Measurements from ENCODE around the gene OR4C5.
"Not testable (repeated sequence)": the region's sequence is repeated elsewhere in the genome, so short reads cannot be mapped to it uniquely, and the experiment has no call there.

The OR4C5 gene

GRCh38 chr11:48366365-48366764 lies at the start of gene OR4C5:
Gene OR4C5, minus strand, starts transcription at chr11:48366465. Its CDS starts 0 bp downstream, at chr11:48366465.
- H3K4me3 ChIP-seq: no peak within 1 kb of the TSS
- TF ChIP-seq CTCF (IDR thresholded peaks at IDR 0.05): no peak
- no peak for DNase-seq (ENCODE audit: low spot score)
- H3K27ac ChIP-seq: no peak within 1 kb of the TSS

GRCh38 chr11:48384670-48385069 lies 18.4 kb upstream of the OR4C5 start:
- TF ChIP-seq CTCF (IDR thresholded peaks at IDR 0.05): no peak
- H3K4me3 ChIP-seq: no peak overlapping the region
- H3K27ac ChIP-seq: no peak overlapping the region
- no peak for DNase-seq (ENCODE audit: low spot score)

GRCh38 chr11:48384151-48384550 lies 17.9 kb upstream of the OR4C5 start:
- DNase-seq (ENCODE audit: low spot score); H3K27ac ChIP-seq; H3K4me3 ChIP-seq: not testable (repeated sequence)

GRCh38 chr11:48361289-48361688 lies 5.0 kb downstream of the OR4C5 start:
- not testable (repeated sequence) for H3K4me3 ChIP-seq; DNase-seq (ENCODE audit: low spot score); H3K27ac ChIP-seq

- Histone ChIP-seq H3K27ac (no peak overlapping the region), H3K4me3 (no peak overlapping the region)
- no peak for TF ChIP-seq CTCF (IDR thresholded peaks at IDR 0.05)
- DNase-seq (ENCODE audit: low spot score): no peak
Measured at GRCh38 chr11:48354677-48355076, 11.6 kb downstream of the OR4C5 start.

GRCh38 chr11:48354013-48354412 lies 12.3 kb downstream of the OR4C5 start:
- TF ChIP-seq CTCF (IDR thresholded peaks at IDR 0.05): no peak
- no peak for DNase-seq (ENCODE audit: low spot score)
- no peak overlapping the region for H3K4me3 ChIP-seq
- H3K27ac ChIP-seq: no peak overlapping the region

GRCh38 chr11:48346286-48346685 lies 20.0 kb downstream of the OR4C5 start:
- not testable (repeated sequence) for H3K27ac ChIP-seq; DNase-seq (ENCODE audit: low spot score); H3K4me3 ChIP-seq

- DNase-seq (ENCODE audit: low spot score); H3K4me3 ChIP-seq; H3K27ac ChIP-seq: not testable (repeated sequence)
Measured at GRCh38 chr11:48342505-48342904, 23.8 kb downstream of the OR4C5 start.

GRCh38 chr11:48341466-48341865 lies 24.8 kb downstream of the OR4C5 start:
- Histone ChIP-seq H3K27ac (no peak overlapping the region), H3K4me3 (no peak overlapping the region)
- no peak for TF ChIP-seq CTCF (IDR thresholded peaks at IDR 0.05)
- no peak for DNase-seq (ENCODE audit: low spot score)

GRCh38 chr11:48324620-48325019 lies 41.6 kb downstream of the OR4C5 start, which contains the start of gene OR4C3:
Gene OR4C3, plus strand, starts transcription at chr11:48324920. Its CDS starts 102 bp downstream, at chr11:48325022.
- DNase-seq (ENCODE audit: low spot score); H3K27ac ChIP-seq; H3K4me3 ChIP-seq: not testable (repeated sequence)

- H3K27ac ChIP-seq; H3K4me3 ChIP-seq; DNase-seq (ENCODE audit: low spot score): not testable (repeated sequence)
Measured at GRCh38 chr11:48319813-48320212, 46.5 kb downstream of the OR4C5 start.
